Endothelial cell of umbilical vein (primary cell): ENCODE data around the gene ARHGDIA. TPM values are rescaled to one million over a fixed set of nuclear protein-coding genes. Genes with fewer than 3 reads are reported as not detected.
"Not testable (repeated sequence)": the region's sequence is repeated elsewhere in the genome, so short reads cannot be mapped to it uniquely, and the experiment has no call there.

Experiments used
- BruUV-seq: library from RNA; stranded (reverse); fragments of 400-500 nt; replicated peaks from 2 replicates; lab custom pipeline; 2021; lab: Mats Ljungman, UMichigan
- CTCF ChIA-PET: fragments of 300-600, 350-600 bp; sonication (Branson Sonifier 250); formaldehyde crosslinking; loops from one replicate; lab custom pipeline; 2021; ENCODE audit warnings: antibody characterized with exemption, inconsistent platforms; lab: Charles Lee
- POLR2A ChIA-PET: fragments of 300-600, 350-600 bp; sonication (Branson Sonifier 250); formaldehyde crosslinking; loops from one replicate; lab custom pipeline; 2021; ENCODE audit warnings: antibody characterized with exemption, inconsistent platforms; lab: Charles Lee
- DNase-seq: peaks from one replicate; pipeline ENCODE4 v3.0.0-alpha.2; 2011; ENCODE audit warnings: low read depth, low spot score
- FAIRE-seq: peaks from 2 replicates; lab custom pipeline; 2011; peaks lifted over from hg19 to GRCh38; lab: Jason Lieb, UNC
- H2AFZ ChIP-seq: 2 replicates; pipeline ENCODE4 v1.6.0; 2012; ENCODE audit warnings: low read depth, low read length, control low read depth, inconsistent platforms
- H3K27ac ChIP-seq: 2 replicates; pipeline ENCODE4 v1.5.1; 2011; ENCODE audit warnings: low read depth, mild to moderate bottlenecking, control low read depth, low read length, moderate library complexity; ENCODE audit not compliant: insufficient read depth
- H3K27me3 ChIP-seq, 2 experiments: 2 replicates each; pipeline versions ENCODE4 v1.6.0 to v1.6.1; 2011; ENCODE audit warnings: low read length in 2 of 2, mixed read lengths in 1 of 2; ENCODE audit not compliant: control insufficient read depth in 2 of 2, insufficient read depth in 2 of 2
- H3K36me3 ChIP-seq, 2 experiments: 2 replicates in 1 of 2; 3 replicates in 1 of 2; pipeline ENCODE4 v1.5.1; 2011; ENCODE audit warnings: low read length in 2 of 2, mild to moderate bottlenecking in 1 of 2, moderate library complexity in 1 of 2; ENCODE audit not compliant: control insufficient read depth in 2 of 2, insufficient read depth in 2 of 2; ENCODE audit errors: extremely low read depth in 1 of 2
- H3K4me1 ChIP-seq: 3 replicates; pipeline ENCODE4 v1.5.1; 2011; ENCODE audit warnings: mild to moderate bottlenecking, low read length; ENCODE audit not compliant: control insufficient read depth, insufficient read depth; ENCODE audit errors: extremely low read depth
- H3K4me2 ChIP-seq: 2 replicates; pipeline ENCODE4 v1.6.1; 2011; ENCODE audit warnings: low read length, control low read depth, mixed read lengths; ENCODE audit not compliant: insufficient read depth
- H3K4me3 ChIP-seq, 3 experiments: fragments of 200-600 bp in 1 of 3; sonication (generic), shearing (Covaris generic) in 1 of 3; replicated peaks in 1 of 3; 2 replicates each; pipeline ENCODE4 v1.5.1; 2011 to 2016; ENCODE audit warnings: control low read depth in 3 of 3, low read length in 3 of 3, mild to moderate bottlenecking in 2 of 3, inconsistent platforms in 1 of 3, low read depth in 1 of 3, moderate library complexity in 1 of 3; ENCODE audit not compliant: insufficient read depth in 1 of 3
- H3K79me2 ChIP-seq: 2 replicates; pipeline ENCODE4 v1.6.0; 2012; ENCODE audit warnings: low read length, inconsistent platforms; ENCODE audit not compliant: control insufficient read depth, insufficient read depth
- H3K9ac ChIP-seq: replicated peaks from 2 replicates; pipeline ENCODE3; 2011; ENCODE audit warnings: low read length, control low read depth; ENCODE audit not compliant: insufficient read depth; ENCODE audit errors: extremely low read depth
- H3K9me1 ChIP-seq: replicated peaks from 3 replicates; pipeline ENCODE4 v1.6.0; 2011; ENCODE audit warnings: mild to moderate bottlenecking, low read length; ENCODE audit not compliant: control insufficient read depth, insufficient read depth; ENCODE audit errors: extremely low read depth
- H3K9me3 ChIP-seq: replicated peaks from 2 replicates; pipeline ENCODE4 v1.5.1; 2012; ENCODE audit warnings: low read length, inconsistent platforms; ENCODE audit not compliant: control insufficient read depth, insufficient read depth
- H4K20me1 ChIP-seq: replicated peaks from 2 replicates; pipeline ENCODE3; 2011; ENCODE audit warnings: mild to moderate bottlenecking, low read length; ENCODE audit not compliant: control insufficient read depth, insufficient read depth; ENCODE audit errors: extremely low read depth
- CTCF ChIP-seq, 2 donors: IDR thresholded peaks; 1 replicate in 1 of 2; 2 replicates in 1 of 2; pipeline ENCODE4 v1.5.1; 2011; ENCODE audit warnings: low read length in 2 of 2, mild to moderate bottlenecking in 2 of 2, moderate library complexity in 2 of 2, control low read depth in 1 of 2, inconsistent platforms in 1 of 2, low read depth in 1 of 2; ENCODE audit not compliant: insufficient read depth in 1 of 2; ENCODE audit errors: extremely low read depth in 1 of 2
- EZH2 ChIP-seq: IDR thresholded peaks from 2 replicates; pipeline ENCODE4 v1.6.1; 2012; ENCODE audit warnings: borderline replicate concordance, low read depth, mild to moderate bottlenecking, moderate library complexity, low read length, inconsistent platforms; ENCODE audit not compliant: severe bottlenecking
- FOS ChIP-seq: IDR thresholded peaks from 2 replicates; pipeline ENCODE4 v1.6.1; 2011; ENCODE audit warnings: mild to moderate bottlenecking, low read length, moderate library complexity, borderline replicate concordance; ENCODE audit not compliant: insufficient read depth
- GATA2 ChIP-seq: IDR thresholded peaks from 2 replicates; pipeline ENCODE4 v1.7.0; 2011; ENCODE audit warnings: low read depth, mild to moderate bottlenecking, moderate library complexity, mixed read lengths, low read length; ENCODE audit not compliant: insufficient read length, insufficient read depth
- JUN ChIP-seq: IDR thresholded peaks from 2 replicates; pipeline ENCODE4 v1.6.1; 2011; ENCODE audit warnings: borderline replicate concordance, low read depth; ENCODE audit not compliant: insufficient read length, insufficient read depth
- MAX ChIP-seq: IDR thresholded peaks from 2 replicates; pipeline ENCODE4 v1.6.1; 2011; ENCODE audit not compliant: insufficient read depth, insufficient read length
- MYC ChIP-seq: IDR thresholded peaks from one replicate; pipeline ENCODE4 v1.6.1; 2011; ENCODE audit warnings: mild to moderate bottlenecking, low read depth, low read length
- POLR2A ChIP-seq: IDR thresholded peaks from 2 replicates; pipeline ENCODE4 v1.6.1; 2012; ENCODE audit warnings: low read depth, mild to moderate bottlenecking, control low read depth, low read length
- POLR2AphosphoS5 ChIP-seq: IDR thresholded peaks from 2 replicates; pipeline ENCODE4 v1.6.1; 2012; ENCODE audit warnings: low read depth, mild to moderate bottlenecking, control low read depth, low read length, moderate library complexity; ENCODE audit not compliant: insufficient read depth
- dilution Hi-C: fragments of 300-500 bp; cut with MboI; formaldehyde crosslinking; loops from one replicate; pipeline ENCODE4 v1.15.0; 2019; ENCODE audit warnings: low sequenced_read_pairs; ENCODE audit not compliant: extremely low pct_ligation_motif_present
- intact Hi-C: fragments of 100-400 bp; cut with micrococcal nuclease; formaldehyde crosslinking; loops from one replicate; pipeline ENCODE4 v1.10.0; 2022
- polyA plus RNA-seq, 4 experiments: library from polyadenylated mRNA; depleted of rRNA in 3 of 4; stranded (reverse) in 3 of 4; unstranded in 1 of 4; fragments of >200 nt; gene quantifications; 2 replicates each; pipeline versions ENCODE4 v1.2.1 to v1.2.3, GENCODE V29; 2011 to 2012; ENCODE audit warnings: missing spikeins in 1 of 4
- total RNA-seq: library from RNA; stranded (reverse); gene quantifications from 2 replicates; pipeline ENCODE4 v1.2.3, GENCODE V29; 2021

The ARHGDIA gene
- total and polyA plus RNA-seq, 2 donors (not counting 3 experiments of a cell fraction or from before 2014, with no cell fraction given), result 358 to 645 TPM

GRCh38 chr17:81840826-81841778, 30.0 kb downstream of the ARHGDIA start:
- TF ChIP-seq MYC, result no peak
- no peak for TF ChIP-seq MAX
- TF ChIP-seq JUN, result no peak
- no peak for TF ChIP-seq GATA2
- no peak for TF ChIP-seq POLR2A
- no peak for TF ChIP-seq POLR2AphosphoS5
- TF ChIP-seq EZH2, result no peak
- TF ChIP-seq CTCF (IDR thresholded peaks at IDR 0.05; ENCODE audit: extremely low read depth in 1 of 2, insufficient read depth in 1 of 2, low read depth in 1 of 2, low read length in 2 of 2), result no peak
- no peak for TF ChIP-seq FOS
- BruUV-seq, result no TSS peak
- Histone ChIP-seq H3K36me3 (peaks cover 19 to 34% of the 10 kb centered on the region in 2 experiments), H3K9ac (no peak overlapping the region), H3K4me1 (no peaks in the 10 kb centered on the region), H3K9me3 (no peaks in the 10 kb centered on the region), H3K27me3 (no peaks in the 10 kb centered on the region), H3K27ac (no peak overlapping the region), H3K4me3 (no peak overlapping the region), H3K4me2 (no peak overlapping the region), H3K79me2 (no peaks in the 10 kb centered on the region), H2AFZ (no peak overlapping the region), H3K9me1 (no peaks in the 10 kb centered on the region), H4K20me1 (no peaks in the 10 kb centered on the region)
- FAIRE-seq (no peak), DNase-seq (no peak)
- intact Hi-C loops (no loop called here), dilution Hi-C loops (no loop called here)
- ChIA-PET CTCF (no interaction called here), POLR2A (no interaction called here)

- H3K9me3 ChIP-seq, H4K20me1 ChIP-seq, intact Hi-C loops, H3K4me3 ChIP-seq, CTCF ChIA-PET, H3K27ac ChIP-seq, H3K9me1 ChIP-seq, H3K4me1 ChIP-seq, H3K9ac ChIP-seq, H3K27me3 ChIP-seq, DNase-seq, H3K4me2 ChIP-seq, dilution Hi-C loops, H2AFZ ChIP-seq, H3K79me2 ChIP-seq, FAIRE-seq, BruUV-seq, POLR2A ChIA-PET: not testable (repeated sequence)
- H3K36me3 ChIP-seq, result peaks cover 13 to 24% of the 10 kb centered on the region in 2 experiments
Measured at GRCh38 chr17:81840059-81840458, 31.1 kb downstream of the ARHGDIA start.
